HUDEP-2 (cell line): ENCODE measurements around the gene NBEAL2.
A peak's percentile ranks its signal among the peaks of the same experiment; 100 is the strongest.

Experiments used
- DNase-seq, 76 experiments: peaks; one replicate each; lab custom pipeline; 2025; ENCODE audit not compliant: unreplicated experiment in 76 of 76; lab: John Stamatoyannopoulos, UW

Gene NBEAL2

GRCh38 chr3:46943237-46944187 is 36.0 kb upstream of the NBEAL2 start:
- DNase-seq: no peak

GRCh38 chr3:46944191-46944590 is 35.3 kb upstream of the NBEAL2 start:
- no peak for DNase-seq

- peak in 21 of 76 experiments; percentile 10 to 48 (median 19) for DNase-seq
Observed at GRCh38 chr3:46946416-46946815, 33.0 kb upstream of the NBEAL2 start.

- peak in 72 of 76 experiments; percentile 23 to 89 (median 65) for DNase-seq
Observed at GRCh38 chr3:46946856-46947545, 32.5 kb upstream of the NBEAL2 start.

GRCh38 chr3:46947546-46947901 is 31.9 kb upstream of the NBEAL2 start:
- no peak for DNase-seq

GRCh38 chr3:46947981-46948791 is 31.3 kb upstream of the NBEAL2 start:
- DNase-seq: peak in 72 of 76 experiments; percentile 16 to 82 (median 60)

GRCh38 chr3:46948830-46949671 is 30.4 kb upstream of the NBEAL2 start:
- DNase-seq: peak in 13 of 76 experiments; percentile 4 to 46 (median 19)

GRCh38 chr3:46950177-46950576 is 29.3 kb upstream of the NBEAL2 start:
- DNase-seq: no peak

- no peak for DNase-seq
Observed at GRCh38 chr3:46950650-46951241, 28.7 kb upstream of the NBEAL2 start.

GRCh38 chr3:46952813-46953212 is 26.7 kb upstream of the NBEAL2 start:
- DNase-seq: no peak

GRCh38 chr3:46953234-46954010 is 26.0 kb upstream of the NBEAL2 start:
- DNase-seq: no peak

GRCh38 chr3:46954178-46954577 is 25.3 kb upstream of the NBEAL2 start:
- no peak for DNase-seq

GRCh38 chr3:46955157-46955556 is 24.3 kb upstream of the NBEAL2 start:
- DNase-seq: no peak

GRCh38 chr3:46955801-46956259 is 23.6 kb upstream of the NBEAL2 start:
- DNase-seq: no peak

- no peak for DNase-seq
Observed at GRCh38 chr3:46957092-46957820, 22.2 kb upstream of the NBEAL2 start.

- DNase-seq: no peak
Observed at GRCh38 chr3:46958467-46959160, 20.9 kb upstream of the NBEAL2 start.

GRCh38 chr3:46959161-46959511 is 20.3 kb upstream of the NBEAL2 start:
- DNase-seq: no peak
